ENCODE data around the gene PLEKHN1.

The PLEKHN1 gene

DNA sequence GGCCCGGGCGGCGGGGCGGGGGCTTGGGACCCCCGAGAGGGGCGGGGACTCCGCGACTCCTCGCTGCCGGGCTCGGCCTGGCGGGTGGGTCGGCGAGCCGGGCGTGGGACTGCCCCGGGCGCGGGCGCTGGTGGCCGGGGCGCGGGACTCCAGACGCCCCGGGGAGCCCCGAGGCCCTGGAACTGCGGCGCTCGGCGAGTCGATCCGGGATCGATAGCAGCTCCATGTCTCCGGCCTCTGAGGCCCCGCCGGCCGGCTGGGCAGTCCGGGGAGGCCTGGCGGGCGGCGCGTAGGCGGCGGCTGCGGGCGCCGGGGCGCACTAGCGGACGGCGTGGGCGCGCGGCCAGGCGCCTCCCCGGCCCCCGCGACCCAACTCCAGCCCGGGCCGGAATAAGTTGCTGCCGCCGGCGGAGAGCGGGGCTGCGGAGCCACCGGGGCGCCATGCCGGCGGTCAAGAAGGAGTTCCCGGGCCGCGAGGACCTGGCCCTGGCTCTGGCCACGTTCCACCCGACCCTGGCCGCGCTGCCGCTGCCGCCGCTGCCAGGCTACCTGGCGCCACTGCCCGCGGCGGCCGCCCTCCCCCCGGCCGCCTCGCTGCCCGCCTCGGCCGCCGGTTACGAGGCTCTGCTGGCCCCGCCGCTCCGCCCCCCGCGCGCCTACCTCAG lies 42.2 kb upstream of the PLEKHN1 start:
- Histone ChIP-seq H3K9ac (ENCODE audit: low read depth, low read length) (no peak overlapping the region), H3K9me3 (ENCODE audit: insufficient read depth, low read depth, low read length) (no peaks in the 10 kb centered on the region), H3K4me1 (ENCODE audit: insufficient read depth, low read length) (no peaks in the 10 kb centered on the region; the same call in 1 of the 2 replicates), H3K27ac (ENCODE audit: low read length) (no peak overlapping the region), H3K27me3 (ENCODE audit: insufficient read depth, low read length) (peaks cover 100% of the 10 kb centered on the region), H3K36me3 (ENCODE audit: insufficient read depth, low read depth, low read length) (no peaks in the 10 kb centered on the region), H3K4me3 (ENCODE audit: low read length) (no peak overlapping the region; the same call in 1 of the 2 replicates)

DNA sequence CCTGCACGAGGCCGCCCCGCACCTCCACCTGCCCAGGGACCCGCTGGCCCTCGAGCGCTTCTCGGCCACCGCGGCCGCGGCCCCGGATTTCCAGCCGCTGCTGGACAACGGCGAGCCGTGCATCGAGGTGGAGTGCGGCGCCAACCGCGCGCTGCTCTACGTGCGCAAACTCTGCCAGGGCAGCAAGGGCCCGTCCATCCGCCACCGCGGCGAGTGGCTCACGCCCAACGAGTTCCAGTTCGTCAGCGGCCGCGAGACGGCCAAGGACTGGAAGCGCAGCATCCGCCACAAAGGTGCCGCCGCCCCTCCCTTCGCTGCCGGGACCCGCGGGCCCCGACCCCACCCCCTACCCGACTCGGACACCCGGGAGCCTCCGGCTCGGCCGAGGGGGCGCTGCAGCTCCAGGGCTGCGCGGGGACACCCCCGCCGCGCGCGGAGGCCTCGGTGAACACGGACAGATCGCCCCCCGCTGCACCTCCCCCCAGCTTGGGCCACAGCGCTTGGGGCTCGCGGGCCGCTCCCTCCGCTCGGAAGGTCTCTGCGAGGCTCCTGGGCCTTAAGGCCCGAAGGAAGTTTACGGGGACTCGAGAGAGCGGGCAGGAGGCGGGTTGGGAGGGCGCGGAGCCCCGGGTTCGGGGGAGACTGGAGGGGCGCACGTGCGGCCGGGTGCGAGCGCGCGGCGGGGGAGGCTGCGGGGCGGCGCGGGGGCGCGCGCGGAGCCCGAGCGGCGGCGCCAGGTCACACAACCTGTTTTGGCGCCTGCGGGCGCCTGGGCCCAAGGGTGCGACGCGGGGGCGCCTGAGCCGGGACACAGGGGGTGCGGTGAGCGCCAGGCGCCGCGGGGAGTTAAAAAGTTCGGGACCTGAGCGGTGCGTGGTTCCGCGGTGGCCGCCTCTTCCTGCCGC lies 41.4 kb upstream of the PLEKHN1 start:
- Histone ChIP-seq H3K36me3 (ENCODE audit: insufficient read depth, low read depth, low read length) (no peaks in the 10 kb centered on the region), H3K27ac (ENCODE audit: low read length) (no peak overlapping the region), H3K4me3 (ENCODE audit: low read length) (peak overlapping the region; percentile 43; the same call in 1 of the 2 replicates), H3K9ac (ENCODE audit: low read depth, low read length) (no peak overlapping the region), H3K4me1 (ENCODE audit: insufficient read depth, low read length) (no peaks in the 10 kb centered on the region; the same call in 1 of the 2 replicates), H3K9me3 (ENCODE audit: insufficient read depth, low read depth, low read length) (no peaks in the 10 kb centered on the region), H3K27me3 (ENCODE audit: insufficient read depth, low read length) (peaks cover 100% of the 10 kb centered on the region)

DNA sequence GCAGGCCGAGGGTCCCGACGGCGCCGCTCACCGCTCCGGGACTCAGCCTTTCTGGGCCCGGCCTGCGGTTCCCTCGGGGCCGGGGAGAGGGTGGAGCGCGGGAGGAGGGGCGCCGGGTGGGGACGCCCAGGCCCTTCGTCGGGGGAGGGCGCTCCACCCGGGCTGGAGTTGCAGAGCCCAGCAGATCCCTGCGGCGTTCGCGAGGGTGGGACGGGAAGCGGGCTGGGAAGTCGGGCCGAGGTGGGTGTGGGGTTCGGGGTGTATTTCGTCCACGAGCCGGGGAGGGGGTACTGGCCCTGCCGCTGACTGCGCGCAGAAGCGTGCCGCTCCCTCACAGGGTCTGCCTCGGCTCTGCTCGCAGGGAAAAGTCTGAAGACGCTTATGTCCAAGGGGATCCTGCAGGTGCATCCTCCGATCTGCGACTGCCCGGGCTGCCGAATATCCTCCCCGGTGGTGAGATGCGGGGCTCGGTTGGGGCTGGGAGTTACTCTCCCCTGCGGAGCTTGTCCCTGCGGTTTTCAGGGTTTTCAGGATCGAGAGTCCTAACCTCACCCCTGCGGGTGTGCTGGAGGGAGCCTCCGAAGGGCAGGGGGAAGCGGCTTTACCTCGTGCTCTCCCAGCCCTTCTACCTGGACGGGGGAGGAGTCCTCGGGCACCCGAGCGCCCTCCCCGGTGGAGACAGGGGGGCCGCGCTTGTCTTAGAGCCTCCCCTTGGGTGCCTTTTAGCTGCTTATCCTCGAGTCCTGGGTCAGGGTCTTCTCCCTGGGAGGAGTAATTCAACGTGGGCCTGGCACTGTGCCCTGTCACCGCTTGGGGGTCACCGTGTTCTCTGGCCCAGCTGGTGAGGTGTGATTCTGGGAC lies 40.5 kb upstream of the PLEKHN1 start:
- H3K36me3 ChIP-seq (ENCODE audit: insufficient read depth, low read depth, low read length), result no peaks in the 10 kb centered on the region
- H3K4me1 ChIP-seq (ENCODE audit: insufficient read depth, low read length), result no peaks in the 10 kb centered on the region; the same call in 1 of the 2 replicates
- H3K9ac ChIP-seq (ENCODE audit: low read depth, low read length), result no peak overlapping the region
- H3K27ac ChIP-seq (ENCODE audit: low read length), result no peak overlapping the region
- H3K4me3 ChIP-seq (ENCODE audit: low read length), result peak overlapping the region; percentile 38; the same call in 1 of the 2 replicates
- H3K27me3 ChIP-seq (ENCODE audit: insufficient read depth, low read length), result peaks cover 100% of the 10 kb centered on the region
- H3K9me3 ChIP-seq (ENCODE audit: insufficient read depth, low read depth, low read length), result no peaks in the 10 kb centered on the region

DNA sequence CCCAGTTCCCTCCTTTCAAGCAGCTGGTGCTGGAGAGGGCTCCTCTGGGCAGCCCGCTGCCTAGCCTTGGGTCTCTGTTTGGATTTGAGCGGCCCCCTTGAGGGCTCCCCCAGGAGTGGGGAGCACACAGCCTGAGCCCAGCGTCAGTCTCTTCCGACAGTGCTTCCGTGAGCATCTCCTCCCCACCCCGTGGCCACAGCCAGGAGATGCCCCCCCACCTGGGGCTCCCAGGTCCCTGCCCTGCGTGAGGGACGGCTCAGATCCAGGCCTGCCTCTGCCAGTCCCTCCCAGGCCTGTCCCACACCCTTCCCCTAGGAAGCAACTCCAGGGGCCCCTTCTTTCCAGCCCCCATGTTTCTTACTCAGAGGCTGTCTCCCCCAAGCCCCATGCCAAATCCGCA lies 39.0 kb upstream of the PLEKHN1 start:
- Histone ChIP-seq H3K9me3 (ENCODE audit: insufficient read depth, low read depth, low read length) (no peaks in the 10 kb centered on the region), H3K27me3 (ENCODE audit: insufficient read depth, low read length) (peaks cover 100% of the 10 kb centered on the region), H3K4me1 (ENCODE audit: insufficient read depth, low read length) (no peaks in the 10 kb centered on the region), H3K4me3 (ENCODE audit: low read length) (no peak overlapping the region), H3K36me3 (ENCODE audit: insufficient read depth, low read depth, low read length) (no peaks in the 10 kb centered on the region), H3K27ac (ENCODE audit: low read length) (no peak overlapping the region), H3K9ac (ENCODE audit: low read depth, low read length) (no peak overlapping the region)

DNA sequence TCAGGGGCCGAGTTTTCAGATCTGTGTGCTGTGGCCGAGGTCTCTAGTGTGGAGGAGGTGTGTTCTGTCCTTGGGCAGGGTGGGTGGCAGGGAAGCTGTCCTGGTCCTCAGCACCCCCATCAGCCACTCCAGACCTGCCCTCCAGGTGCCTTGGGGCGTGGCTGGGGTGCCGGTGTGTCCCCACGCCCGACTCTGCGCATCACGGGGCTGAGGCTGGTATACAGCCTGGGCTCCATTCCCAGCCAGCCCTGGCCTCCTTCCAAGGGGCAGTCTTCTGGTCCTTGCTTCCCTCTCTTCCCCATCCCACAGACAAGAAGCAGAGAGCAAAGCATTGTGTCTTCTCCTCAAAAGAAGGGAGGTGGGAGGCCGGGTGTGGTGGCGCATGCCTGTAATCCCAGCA lies 38.5 kb upstream of the PLEKHN1 start:
- Histone ChIP-seq H3K4me1 (ENCODE audit: insufficient read depth, low read length) (no peaks in the 10 kb centered on the region), H3K36me3 (ENCODE audit: insufficient read depth, low read depth, low read length) (no peaks in the 10 kb centered on the region), H3K27ac (ENCODE audit: low read length) (no peak overlapping the region), H3K4me3 (ENCODE audit: low read length) (no peak overlapping the region), H3K27me3 (ENCODE audit: insufficient read depth, low read length) (peaks cover 100% of the 10 kb centered on the region), H3K9me3 (ENCODE audit: insufficient read depth, low read depth, low read length) (no peaks in the 10 kb centered on the region), H3K9ac (ENCODE audit: low read depth, low read length) (no peak overlapping the region)

DNA sequence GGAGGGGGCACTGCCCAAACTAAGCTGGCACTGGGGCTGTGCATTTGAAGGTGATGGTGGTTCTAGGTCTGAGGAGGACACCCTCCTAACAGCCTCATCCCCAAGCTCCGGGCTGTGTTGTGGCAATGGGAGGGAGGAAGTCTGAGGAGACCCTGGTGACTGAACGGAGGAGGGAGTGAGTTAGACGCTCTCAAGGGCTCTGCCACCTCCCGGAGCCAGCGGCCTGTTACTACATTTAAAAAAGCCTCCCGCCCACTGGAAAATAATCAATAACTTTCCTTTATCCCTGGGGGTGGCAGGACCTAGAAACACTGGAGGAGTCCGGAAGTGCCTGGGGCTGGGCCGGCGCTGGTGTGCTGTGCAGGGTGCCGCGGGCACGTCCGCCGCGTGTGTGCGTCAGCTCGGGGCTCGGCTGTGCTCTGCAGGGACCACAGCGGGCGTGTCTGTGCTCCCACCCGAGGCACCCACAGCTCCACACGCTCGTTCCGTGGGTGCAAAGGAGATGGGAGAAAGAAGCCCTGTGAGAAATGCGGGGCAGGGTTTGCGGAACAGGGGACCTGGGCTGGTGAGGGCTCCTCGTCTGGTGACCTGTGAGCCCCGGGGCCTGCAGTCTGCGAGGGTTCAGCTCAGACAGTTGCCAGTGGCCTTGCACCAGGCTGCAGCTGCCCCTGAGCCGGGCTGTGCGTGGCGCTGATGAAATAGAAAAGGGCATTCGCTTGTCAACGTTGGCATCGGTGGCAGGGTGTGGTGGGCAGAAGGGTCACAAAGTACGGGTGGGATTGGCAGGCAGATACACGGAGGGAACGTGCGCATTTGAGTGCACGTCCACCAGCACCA lies 37.2 kb upstream of the PLEKHN1 start:
- no peaks in the 10 kb centered on the region for H3K36me3 ChIP-seq (ENCODE audit: insufficient read depth, low read depth, low read length)
- no peak overlapping the region for H3K27ac ChIP-seq (ENCODE audit: low read length)
- no peak overlapping the region for H3K9ac ChIP-seq (ENCODE audit: low read depth, low read length)
- H3K4me3 ChIP-seq (ENCODE audit: low read length), result no peak overlapping the region
- no peaks in the 10 kb centered on the region for H3K4me1 ChIP-seq (ENCODE audit: insufficient read depth, low read length)
- H3K9me3 ChIP-seq (ENCODE audit: insufficient read depth, low read depth, low read length), result no peaks in the 10 kb centered on the region
- peaks cover 99% of the 10 kb centered on the region for H3K27me3 ChIP-seq (ENCODE audit: insufficient read depth, low read length)

DNA sequence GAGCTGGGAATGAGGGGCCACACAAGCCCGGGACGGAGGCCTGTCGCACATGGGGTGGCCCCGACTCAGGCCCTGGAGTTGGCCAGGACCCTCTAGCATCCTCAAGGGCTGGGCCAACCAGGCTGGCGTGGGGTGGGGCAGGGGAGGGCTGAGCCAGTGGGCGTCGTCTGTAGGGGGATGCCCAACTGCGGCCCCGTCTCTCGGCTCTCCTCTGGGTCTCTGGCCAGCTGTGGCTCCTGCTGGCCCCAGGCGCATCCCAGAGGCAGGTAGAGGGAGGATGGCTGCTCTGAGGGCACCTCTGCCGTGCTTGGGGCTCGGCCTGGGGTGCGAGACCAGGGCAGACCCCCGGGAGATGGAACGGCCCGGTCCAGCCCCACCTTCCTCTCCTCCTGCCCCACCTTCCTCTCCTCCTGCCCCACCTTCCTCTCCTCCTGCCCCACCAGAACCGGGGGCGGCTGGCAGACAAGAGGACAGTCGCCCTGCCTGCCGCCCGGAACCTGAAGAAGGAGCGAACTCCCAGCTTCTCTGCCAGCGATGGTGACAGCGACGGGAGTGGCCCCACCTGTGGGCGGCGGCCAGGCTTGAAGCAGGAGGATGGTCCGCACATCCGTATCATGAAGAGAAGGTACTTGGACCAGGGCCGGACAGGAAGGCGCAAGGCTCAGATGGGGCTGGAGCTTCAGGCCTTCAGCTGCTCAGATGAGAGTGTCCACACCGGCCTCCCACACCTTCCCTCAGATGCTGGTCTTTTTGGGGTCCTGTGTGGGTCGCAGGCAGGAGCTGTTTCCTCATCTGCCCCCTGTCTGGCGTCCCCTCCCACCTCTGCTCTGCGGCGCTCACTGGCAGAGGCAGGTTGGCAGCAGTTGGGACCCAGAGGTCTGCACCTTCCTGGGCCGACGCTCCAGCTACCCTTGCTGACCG lies 36.3 kb upstream of the PLEKHN1 start:
- Histone ChIP-seq H3K27me3 (ENCODE audit: insufficient read depth, low read length) (peaks cover 92% of the 10 kb centered on the region), H3K27ac (ENCODE audit: low read length) (no peak overlapping the region), H3K4me3 (ENCODE audit: low read length) (no peak overlapping the region), H3K9me3 (ENCODE audit: insufficient read depth, low read depth, low read length) (no peaks in the 10 kb centered on the region), H3K4me1 (ENCODE audit: insufficient read depth, low read length) (no peaks in the 10 kb centered on the region; the same call in 1 of the 2 replicates), H3K36me3 (ENCODE audit: insufficient read depth, low read depth, low read length) (no peaks in the 10 kb centered on the region), H3K9ac (ENCODE audit: low read depth, low read length) (no peak overlapping the region)

DNA sequence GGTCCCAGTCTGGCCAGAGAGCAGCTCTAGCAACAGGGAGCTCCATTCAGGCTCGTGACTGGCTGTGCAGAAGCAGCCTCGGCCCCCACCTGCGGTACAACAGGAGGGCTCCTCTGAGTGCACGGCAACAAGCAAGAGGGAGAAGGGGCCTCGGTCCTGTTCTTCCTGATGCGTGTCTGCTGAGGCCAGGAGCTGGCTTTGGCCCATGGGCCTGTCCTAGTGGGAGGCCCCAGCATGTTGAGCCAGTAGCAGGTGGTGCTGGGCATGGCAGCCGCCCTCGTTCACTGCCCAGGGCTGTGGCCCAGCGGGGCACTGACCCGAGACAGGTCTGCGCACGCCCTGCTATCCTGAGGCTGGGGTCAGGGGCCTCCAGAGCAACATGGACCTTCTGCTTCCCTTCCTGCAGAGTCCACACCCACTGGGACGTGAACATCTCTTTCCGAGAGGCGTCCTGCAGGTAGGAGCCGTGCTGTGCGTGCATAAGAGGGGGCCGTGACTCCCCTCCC lies 35.6 kb upstream of the PLEKHN1 start:
- Histone ChIP-seq H3K27me3 (ENCODE audit: insufficient read depth, low read length) (peaks cover 92% of the 10 kb centered on the region), H3K9me3 (ENCODE audit: insufficient read depth, low read depth, low read length) (no peaks in the 10 kb centered on the region), H3K4me1 (ENCODE audit: insufficient read depth, low read length) (no peaks in the 10 kb centered on the region; the same call in 1 of the 2 replicates), H3K36me3 (ENCODE audit: insufficient read depth, low read depth, low read length) (no peaks in the 10 kb centered on the region), H3K4me3 (ENCODE audit: low read length) (no peak overlapping the region), H3K9ac (ENCODE audit: low read depth, low read length) (no peak overlapping the region), H3K27ac (ENCODE audit: low read length) (no peak overlapping the region)

DNA sequence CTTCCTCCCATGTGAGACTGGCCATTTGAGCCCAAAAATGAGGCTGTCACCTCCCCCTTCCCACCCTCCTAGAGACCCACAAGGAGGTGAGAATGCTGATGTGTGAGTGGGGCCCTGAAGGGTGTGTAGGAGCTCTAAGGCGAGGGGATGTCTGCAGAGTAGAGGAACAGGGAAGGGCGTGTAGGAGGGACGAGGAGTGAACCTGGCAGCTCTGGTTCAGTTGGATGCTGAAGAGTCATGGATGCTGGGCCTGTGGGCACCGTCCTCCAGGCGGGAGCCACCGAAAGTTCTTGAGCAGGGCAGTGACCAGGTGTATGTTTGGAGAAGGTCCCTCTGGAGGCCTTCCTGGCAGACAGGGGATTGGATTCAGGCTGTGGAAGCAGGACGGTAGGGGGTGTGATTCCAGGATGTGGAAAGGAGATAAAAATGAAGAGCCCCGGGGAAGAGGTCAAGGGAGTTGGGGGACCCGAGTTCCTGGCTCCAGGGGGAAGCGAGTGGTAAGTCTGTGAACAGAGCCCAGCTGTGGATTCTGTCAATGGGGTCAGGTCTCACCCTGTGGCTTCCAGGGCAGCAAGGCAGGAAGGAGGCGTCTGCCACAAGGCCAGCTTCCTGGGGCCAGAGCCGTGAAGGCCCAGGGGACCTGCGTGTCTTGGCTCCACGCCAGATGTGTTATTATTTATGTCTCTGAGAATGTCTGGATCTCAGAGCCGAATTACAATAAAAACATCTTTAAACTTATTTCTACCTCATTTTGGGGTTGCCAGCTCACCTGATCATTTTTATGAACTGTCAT lies 34.7 kb upstream of the PLEKHN1 start:
- Histone ChIP-seq H3K9me3 (ENCODE audit: insufficient read depth, low read depth, low read length) (no peaks in the 10 kb centered on the region), H3K27me3 (ENCODE audit: insufficient read depth, low read length) (peaks cover 92% of the 10 kb centered on the region), H3K4me3 (ENCODE audit: low read length) (no peak overlapping the region), H3K27ac (ENCODE audit: low read length) (no peak overlapping the region), H3K4me1 (ENCODE audit: insufficient read depth, low read length) (no peaks in the 10 kb centered on the region; the same call in 1 of the 2 replicates), H3K36me3 (ENCODE audit: insufficient read depth, low read depth, low read length) (no peaks in the 10 kb centered on the region), H3K9ac (ENCODE audit: low read depth, low read length) (no peak overlapping the region)
